ENCODE measurements around the gene LOC101059915.
"Not testable (repeated sequence)": the region's sequence is repeated elsewhere in the genome, so short reads cannot be mapped to it uniquely, and the experiment has no call there.

LOC101059915 gene

GRCh38 chrX:71659959-71660358 lies 7.4 kb upstream of the LOC101059915 start:
- H3K4me3 Mint-ChIP-seq = no peak overlapping the region
- no peaks in the 10 kb centered on the region for H3K27me3 Mint-ChIP-seq (ENCODE audit: low read depth)
- no peaks in the 10 kb centered on the region for H3K9me3 Mint-ChIP-seq
- DNase-seq (no peak), ATAC-seq (no peak)
- H3K36me3 Mint-ChIP-seq (ENCODE audit: insufficient read depth) = no peaks in the 10 kb centered on the region
- peaks cover 19% of the 10 kb centered on the region for H3K4me1 Mint-ChIP-seq (ENCODE audit: low read depth)

- no peak overlapping the region for H3K4me3 Mint-ChIP-seq
- no peaks in the 10 kb centered on the region for H3K9me3 Mint-ChIP-seq
- DNase-seq = no peak
Measured at GRCh38 chrX:71660562-71661416, 6.6 kb upstream of the LOC101059915 start.

GRCh38 chrX:71661919-71662318 lies 5.4 kb upstream of the LOC101059915 start:
- ATAC-seq = no peak
- H3K9me3 Mint-ChIP-seq = no peaks in the 10 kb centered on the region

More at GRCh38 chrX:71660562-71661416, 6.6 kb upstream of the LOC101059915 start:
- H3K36me3 Mint-ChIP-seq (ENCODE audit: insufficient read depth) = no peaks in the 10 kb centered on the region
- no peaks in the 10 kb centered on the region for H3K27me3 Mint-ChIP-seq (ENCODE audit: low read depth)
- no peak for ATAC-seq
- peaks cover 19% of the 10 kb centered on the region for H3K4me1 Mint-ChIP-seq (ENCODE audit: low read depth)

DNA sequence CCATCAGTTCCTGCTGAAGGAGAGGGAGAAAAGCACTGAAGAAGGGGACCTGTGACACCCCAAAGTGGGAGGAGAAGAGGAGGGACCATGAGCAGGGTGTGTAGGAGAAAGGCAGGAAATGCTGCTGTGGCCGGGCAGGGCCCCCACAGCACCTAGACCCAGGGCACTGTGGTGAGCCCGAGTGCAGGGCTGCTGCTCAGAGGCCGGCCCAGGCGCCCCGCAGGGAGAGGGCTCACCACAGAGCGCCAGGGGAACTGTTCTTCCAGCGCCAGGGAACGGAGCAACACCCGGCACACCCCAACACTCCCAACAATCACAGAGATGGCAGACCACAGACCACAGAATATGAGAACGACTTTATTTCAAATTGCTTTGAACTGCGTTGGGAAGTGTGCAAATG lies 4.7 kb upstream of the LOC101059915 start:
- not testable (repeated sequence) for H3K36me3 Mint-ChIP-seq (ENCODE audit: insufficient read depth); H3K27me3 Mint-ChIP-seq (ENCODE audit: low read depth); DNase-seq; H3K9me3 Mint-ChIP-seq
- peak overlapping the region; percentile 40 for H3K4me3 Mint-ChIP-seq
- H3K4me1 Mint-ChIP-seq (ENCODE audit: low read depth) = peaks cover 19% of the 10 kb centered on the region
- peak; percentile 38 to 42 for ATAC-seq

More at GRCh38 chrX:71661919-71662318, 5.4 kb upstream of the LOC101059915 start:
- H3K4me1 Mint-ChIP-seq (ENCODE audit: low read depth) = peaks cover 19% of the 10 kb centered on the region
- no peak for DNase-seq
- no peaks in the 10 kb centered on the region for H3K27me3 Mint-ChIP-seq (ENCODE audit: low read depth)
- H3K4me3 Mint-ChIP-seq = no peak overlapping the region
- H3K36me3 Mint-ChIP-seq (ENCODE audit: insufficient read depth) = no peaks in the 10 kb centered on the region

DNA sequence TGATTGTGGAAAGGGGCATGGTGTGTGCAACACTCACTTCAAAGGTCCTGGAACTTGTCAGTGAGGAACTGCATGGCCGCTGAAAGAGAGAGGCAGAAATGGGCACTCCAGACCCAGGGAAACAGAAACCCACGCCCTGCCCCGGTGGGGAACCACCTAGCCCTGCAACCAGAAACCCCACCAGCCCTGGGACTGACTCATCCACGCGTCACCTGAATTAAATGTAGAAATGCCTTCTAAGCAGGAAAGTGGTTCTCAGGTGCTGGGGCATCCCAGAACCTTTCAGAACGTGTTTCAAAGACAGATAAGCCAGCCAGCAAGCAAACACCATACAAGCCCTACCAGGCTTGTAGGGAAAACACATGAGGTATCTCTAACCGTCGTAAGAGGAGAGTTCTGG lies 4.1 kb upstream of the LOC101059915 start:
- not testable (repeated sequence) for H3K36me3 Mint-ChIP-seq (ENCODE audit: insufficient read depth); H3K9me3 Mint-ChIP-seq; H3K27me3 Mint-ChIP-seq (ENCODE audit: low read depth)
- peak; percentile 54 for DNase-seq
- Mint-ChIP-seq H3K4me1 (ENCODE audit: low read depth) (peaks cover 19% of the 10 kb centered on the region), H3K4me3 (peak overlapping the region; percentile 8)
- peak; percentile 52 to 67 for ATAC-seq

- not testable (repeated sequence) for DNase-seq; H3K9me3 Mint-ChIP-seq; ATAC-seq; H3K4me3 Mint-ChIP-seq; H3K27me3 Mint-ChIP-seq (ENCODE audit: low read depth); H3K36me3 Mint-ChIP-seq (ENCODE audit: insufficient read depth)
- peaks cover 19% of the 10 kb centered on the region for H3K4me1 Mint-ChIP-seq (ENCODE audit: low read depth)
Measured at GRCh38 chrX:71664202-71664601, 3.1 kb upstream of the LOC101059915 start.

- DNase-seq = no peak
- no peaks in the 10 kb centered on the region for H3K36me3 Mint-ChIP-seq (ENCODE audit: insufficient read depth)
- H3K27me3 Mint-ChIP-seq (ENCODE audit: low read depth) = no peaks in the 10 kb centered on the region
- no peak overlapping the region for H3K4me3 Mint-ChIP-seq
- peaks cover 19% of the 10 kb centered on the region for H3K4me1 Mint-ChIP-seq (ENCODE audit: low read depth)
- ATAC-seq = no peak
- no peaks in the 10 kb centered on the region for H3K9me3 Mint-ChIP-seq
Measured at GRCh38 chrX:71664889-71665491, 2.4 kb upstream of the LOC101059915 start.

DNA sequence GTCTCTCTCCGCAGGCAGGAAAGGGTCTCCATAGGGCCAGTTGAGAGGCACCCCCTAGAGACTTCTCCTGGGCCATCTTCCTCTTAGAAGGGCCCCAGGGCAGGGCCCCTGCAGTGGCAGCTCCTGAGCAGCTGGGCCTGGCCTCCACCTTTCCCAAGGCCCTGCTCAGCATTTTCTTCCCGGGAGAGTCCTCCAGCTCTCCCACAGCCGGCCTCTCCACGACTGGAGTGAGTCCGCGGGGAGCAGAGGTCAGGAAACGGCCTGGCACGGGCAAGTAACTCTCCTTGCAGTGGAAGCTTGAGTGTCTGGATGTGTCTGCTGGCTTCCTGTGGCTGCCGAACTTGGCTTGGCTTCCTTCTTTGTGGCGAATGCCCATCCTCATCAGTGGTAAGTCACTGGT lies 1.6 kb upstream of the LOC101059915 start:
- Mint-ChIP-seq H3K4me1 (ENCODE audit: low read depth) (peaks cover 27% of the 10 kb centered on the region), H3K4me3 (no peak overlapping the region), H3K36me3 (ENCODE audit: insufficient read depth) (no peaks in the 10 kb centered on the region), H3K9me3 (no peaks in the 10 kb centered on the region), H3K27me3 (ENCODE audit: low read depth) (no peaks in the 10 kb centered on the region)
- DNase-seq = no peak
- no peak for ATAC-seq

DNA sequence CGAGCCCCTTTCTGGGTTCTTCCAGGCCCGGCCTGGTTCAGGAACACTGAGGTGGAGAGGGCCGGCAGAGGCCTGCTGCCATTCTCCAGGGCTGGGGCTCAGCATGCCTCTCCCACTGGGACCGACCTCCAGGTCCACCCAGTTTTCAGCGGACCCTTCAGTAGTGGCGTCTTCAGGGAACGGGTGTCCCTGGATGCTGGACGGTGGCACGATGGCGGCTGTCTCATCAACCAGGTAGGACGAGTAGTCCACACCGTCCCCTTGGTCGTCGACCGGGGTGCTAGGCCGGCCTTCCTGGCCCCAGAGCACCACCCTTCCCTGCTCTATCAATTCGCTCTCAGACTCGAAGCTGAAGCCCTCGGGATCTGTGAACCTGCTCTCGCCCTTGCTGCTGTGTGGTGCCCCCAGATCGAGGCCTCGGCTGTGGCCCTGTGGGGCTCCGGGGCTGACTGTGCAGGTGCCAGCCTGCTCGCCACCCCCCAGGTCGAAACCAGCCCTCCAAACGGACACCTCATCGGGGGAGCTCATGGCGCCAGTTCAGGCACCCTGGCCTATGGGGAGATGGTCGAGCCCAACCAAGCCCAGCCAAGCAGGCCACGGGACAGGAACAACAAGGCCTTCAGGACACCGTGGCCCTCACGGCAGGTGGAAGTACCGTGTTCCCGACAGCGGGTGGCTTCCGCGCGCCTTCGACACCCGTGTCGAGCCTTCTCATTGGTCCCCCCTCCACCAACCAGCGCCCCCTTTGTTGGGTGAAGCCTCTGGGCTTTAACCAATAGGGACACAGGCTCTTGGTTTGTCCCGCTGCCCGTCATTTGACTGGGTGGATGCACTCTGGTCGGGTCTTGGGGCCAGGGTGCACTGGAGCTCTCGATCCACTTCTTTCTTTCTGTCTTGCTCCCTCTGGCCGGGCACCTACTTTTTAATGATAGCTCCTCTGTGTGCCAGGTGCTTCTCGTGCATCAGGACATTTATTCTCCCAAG lies 814 bp upstream of the LOC101059915 start:
- Mint-ChIP-seq H3K27me3 (ENCODE audit: low read depth) (no peaks in the 10 kb centered on the region), H3K4me1 (ENCODE audit: low read depth) (peaks cover 34% of the 10 kb centered on the region), H3K36me3 (ENCODE audit: insufficient read depth) (no peaks in the 10 kb centered on the region), H3K9me3 (no peaks in the 10 kb centered on the region), H3K4me3 (no peak overlapping the region)
- no peak for ATAC-seq
- no peak for DNase-seq

DNA sequence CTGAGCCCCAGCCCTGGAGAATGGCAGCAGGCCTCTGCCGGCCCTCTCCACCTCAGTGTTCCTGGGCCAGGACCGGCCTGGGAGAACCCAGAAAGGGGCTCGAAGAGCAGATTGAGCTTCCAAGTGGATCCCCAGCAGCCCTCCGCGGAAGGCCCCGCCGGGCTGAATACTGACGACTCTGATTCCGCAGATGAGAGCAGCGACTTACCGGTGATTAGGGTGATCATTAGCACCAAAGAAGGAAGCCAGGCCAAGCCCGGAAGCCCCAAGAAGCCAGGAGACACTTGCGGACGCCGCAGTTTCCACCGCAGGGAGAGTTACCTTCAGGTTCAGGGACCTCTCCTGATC lies 876 bp downstream of the LOC101059915 start:
- peaks cover 28% of the 10 kb centered on the region for H3K4me1 Mint-ChIP-seq (ENCODE audit: low read depth)
- no peaks in the 10 kb centered on the region for H3K36me3 Mint-ChIP-seq (ENCODE audit: insufficient read depth)
- H3K27me3 Mint-ChIP-seq (ENCODE audit: low read depth) = no peaks in the 10 kb centered on the region
- no peak for ATAC-seq
- no peak for DNase-seq
- H3K9me3 Mint-ChIP-seq = no peaks in the 10 kb centered on the region
- no peak overlapping the region for H3K4me3 Mint-ChIP-seq

GRCh38 chrX:71669492-71669891 lies 2.1 kb downstream of the LOC101059915 start:
- H3K27me3 Mint-ChIP-seq (ENCODE audit: low read depth) = no peaks in the 10 kb centered on the region

DNA sequence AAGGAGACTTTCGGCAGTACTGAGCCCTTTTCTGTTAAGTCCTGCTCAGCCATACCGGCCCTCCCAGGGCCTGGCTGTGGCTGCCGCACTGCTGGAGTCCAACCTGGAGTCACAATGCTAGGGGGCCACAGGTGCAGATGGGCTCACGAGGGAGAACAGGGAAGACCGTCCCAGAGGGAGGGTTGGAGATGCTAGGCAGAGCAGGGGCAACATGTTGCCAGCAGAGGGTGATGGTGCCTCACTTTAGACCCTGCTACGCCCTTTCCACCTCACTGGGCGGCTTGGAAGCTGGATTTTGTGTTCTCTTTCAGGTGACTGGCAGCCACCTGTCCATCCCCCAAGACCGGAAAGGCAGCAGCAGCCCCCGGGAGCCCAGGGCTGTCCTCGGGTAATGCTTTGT lies 2.6 kb downstream of the LOC101059915 start:
- H3K4me3 Mint-ChIP-seq; H3K9me3 Mint-ChIP-seq; H3K27me3 Mint-ChIP-seq (ENCODE audit: low read depth); DNase-seq; H3K36me3 Mint-ChIP-seq (ENCODE audit: insufficient read depth): not testable (repeated sequence)
- ATAC-seq = peak in 1 of 2 donors; percentile 41
- H3K4me1 Mint-ChIP-seq (ENCODE audit: low read depth) = peaks cover 21% of the 10 kb centered on the region

More at GRCh38 chrX:71669492-71669891, 2.1 kb downstream of the LOC101059915 start:
- DNase-seq (no peak), ATAC-seq (no peak)
- H3K36me3 Mint-ChIP-seq (ENCODE audit: insufficient read depth) = no peaks in the 10 kb centered on the region
- H3K9me3 Mint-ChIP-seq = no peaks in the 10 kb centered on the region
- no peak overlapping the region for H3K4me3 Mint-ChIP-seq
- H3K4me1 Mint-ChIP-seq (ENCODE audit: low read depth) = peaks cover 21% of the 10 kb centered on the region

GRCh38 chrX:71671043-71671780 lies 3.9 kb downstream of the LOC101059915 start:
- Mint-ChIP-seq H3K36me3 (ENCODE audit: insufficient read depth) (no peaks in the 10 kb centered on the region), H3K9me3 (no peaks in the 10 kb centered on the region), H3K27me3 (ENCODE audit: low read depth) (no peaks in the 10 kb centered on the region), H3K4me3 (no peak overlapping the region), H3K4me1 (ENCODE audit: low read depth) (peaks cover 21% of the 10 kb centered on the region)
- DNase-seq (peak; percentile 38), ATAC-seq (peak; percentile 84 to 91)

DNA sequence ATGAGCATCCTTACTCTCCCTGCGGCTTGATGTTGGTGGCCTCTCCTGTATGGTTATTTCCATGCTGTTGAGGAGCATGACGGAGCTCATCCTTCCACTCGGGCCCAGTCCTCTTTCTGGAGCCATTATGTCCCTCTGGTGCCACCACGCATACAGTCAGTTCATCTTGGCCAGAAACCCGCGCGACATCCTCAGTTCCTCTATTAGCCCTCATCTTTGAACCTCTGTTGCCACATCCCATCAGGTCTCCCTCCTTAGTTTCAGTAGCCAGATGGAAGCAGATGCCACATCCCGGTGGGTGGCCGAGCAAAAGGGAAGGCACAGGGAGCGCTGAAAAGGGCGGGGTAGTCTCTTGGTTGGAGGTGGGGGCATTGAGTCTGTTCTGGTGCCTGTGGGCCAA lies 4.6 kb downstream of the LOC101059915 start:
- no peak for DNase-seq
- ATAC-seq = no peak
- H3K27me3 Mint-ChIP-seq (ENCODE audit: low read depth) = no peaks in the 10 kb centered on the region
- no peaks in the 10 kb centered on the region for H3K9me3 Mint-ChIP-seq
- no peaks in the 10 kb centered on the region for H3K36me3 Mint-ChIP-seq (ENCODE audit: insufficient read depth)
- H3K4me3 Mint-ChIP-seq = peak overlapping the region; percentile 22
- H3K4me1 Mint-ChIP-seq (ENCODE audit: low read depth) = peaks cover 21% of the 10 kb centered on the region

Measured in activated T-cell treated with anti-CD3 and anti-CD28 coated beads, Interleukin-2, amount 50 U/mL, for 4 hours (primary cell).